Activated CD4-positive, alpha-beta T cell treated with anti-CD3 and anti-CD28 coated beads, Interleukin-2, amount 50 U/mL, for 16 hours (primary cell): ENCODE results near the gene PHF21A.
"Not testable (repeated sequence)": the region's sequence is repeated elsewhere in the genome, so short reads cannot be mapped to it uniquely, and the experiment has no call there.

Source experiments
- DNase-seq: peaks from one replicate; pipeline ENCODE4 v3.0.0-alpha.2; 2020

The PHF21A gene

DNA sequence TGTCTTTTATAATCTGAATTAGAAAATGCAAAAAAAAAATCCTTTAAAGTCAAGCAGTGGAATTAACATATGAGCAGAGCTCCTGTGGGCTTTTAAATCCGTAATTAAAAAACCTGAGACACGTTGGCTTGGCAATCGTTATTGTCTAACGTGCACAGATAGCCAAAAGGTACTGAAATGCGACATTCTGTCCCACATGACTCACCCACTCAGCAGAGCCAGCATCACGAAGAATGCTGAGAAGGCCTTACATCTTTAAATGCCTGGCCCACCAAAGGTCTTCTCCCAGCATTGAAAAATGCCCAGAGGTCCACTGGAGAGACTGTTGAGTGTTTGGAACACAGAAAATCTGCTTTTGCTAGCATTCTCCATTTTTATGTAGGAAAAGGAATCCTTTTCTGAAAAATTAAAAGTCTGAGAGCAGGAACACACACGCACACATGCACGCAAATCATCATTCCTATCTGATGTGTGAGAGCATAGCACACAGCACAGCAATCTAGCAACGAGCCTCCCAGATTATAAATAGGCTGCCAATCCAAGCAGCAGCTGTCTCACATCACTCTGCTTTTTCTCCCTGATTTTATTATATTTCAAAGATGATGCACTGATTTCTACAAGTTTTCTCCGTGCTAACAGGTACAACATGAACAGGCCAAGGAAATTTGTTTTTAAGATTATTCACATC, 94.5 kb downstream of the PHF21A start:
- DNase-seq = no peak

DNA sequence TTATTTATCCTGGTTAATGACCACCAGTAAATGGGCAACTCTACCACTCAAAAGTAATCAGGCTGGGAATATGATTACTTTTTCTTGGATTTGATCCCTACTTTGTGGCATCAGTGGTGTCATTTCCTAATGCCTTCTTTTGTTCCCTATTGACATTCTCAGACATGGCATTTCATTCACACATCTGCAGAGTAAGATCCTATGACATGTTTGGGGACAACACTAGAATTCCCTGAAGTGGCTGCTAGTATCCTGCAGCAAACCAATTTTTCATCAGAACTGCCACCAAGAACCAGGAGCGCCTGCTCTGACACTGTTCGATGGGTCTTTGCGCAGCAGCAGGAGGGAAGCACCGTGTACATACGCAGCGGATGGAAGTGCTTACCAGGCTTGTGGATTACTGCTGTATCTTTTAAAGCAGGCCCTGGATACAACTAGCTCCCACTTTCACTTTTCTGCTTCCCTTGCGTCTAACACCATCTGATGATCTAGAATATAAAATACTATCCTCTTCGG, 101.1 kb downstream of the PHF21A start:
- no peak for DNase-seq

DNA sequence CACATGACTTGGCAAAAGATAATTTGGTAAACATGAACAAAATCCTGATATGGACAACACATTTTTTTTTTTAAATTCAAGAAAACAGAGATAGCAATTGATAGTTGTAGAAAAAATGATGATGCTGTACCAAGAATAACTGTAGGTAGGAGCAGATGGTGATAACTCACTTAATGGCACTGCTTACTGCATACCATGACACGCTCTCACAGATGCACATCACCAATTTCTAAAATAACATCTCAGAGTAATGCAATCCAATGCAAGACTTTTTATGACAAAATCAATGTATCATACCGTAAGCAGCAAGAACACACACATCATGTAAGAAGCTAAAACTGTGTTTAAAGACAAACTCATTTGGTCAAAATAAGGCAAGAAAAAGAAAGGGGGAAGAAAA, 102.6 kb downstream of the PHF21A start:
- DNase-seq = no peak

DNA sequence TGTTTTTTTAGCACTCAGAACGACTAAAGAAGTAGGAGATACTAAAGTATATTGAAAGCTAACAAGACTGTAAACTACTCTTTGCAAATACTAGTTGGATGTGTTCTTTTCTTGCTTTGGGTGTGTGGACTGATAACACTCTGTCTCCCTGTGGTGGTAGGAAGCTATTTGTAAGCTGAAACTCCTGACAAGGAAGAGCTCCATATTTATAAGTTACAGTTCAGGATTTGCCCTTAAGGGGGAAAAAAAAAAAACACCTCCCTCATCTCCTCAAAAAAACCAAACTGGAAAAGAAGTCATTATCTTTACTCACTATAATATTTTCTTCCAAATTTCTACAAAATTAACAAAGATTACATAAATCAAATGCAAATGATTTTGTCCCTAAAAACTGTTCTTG, 103.9 kb downstream of the PHF21A start:
- DNase-seq = no peak

DNA sequence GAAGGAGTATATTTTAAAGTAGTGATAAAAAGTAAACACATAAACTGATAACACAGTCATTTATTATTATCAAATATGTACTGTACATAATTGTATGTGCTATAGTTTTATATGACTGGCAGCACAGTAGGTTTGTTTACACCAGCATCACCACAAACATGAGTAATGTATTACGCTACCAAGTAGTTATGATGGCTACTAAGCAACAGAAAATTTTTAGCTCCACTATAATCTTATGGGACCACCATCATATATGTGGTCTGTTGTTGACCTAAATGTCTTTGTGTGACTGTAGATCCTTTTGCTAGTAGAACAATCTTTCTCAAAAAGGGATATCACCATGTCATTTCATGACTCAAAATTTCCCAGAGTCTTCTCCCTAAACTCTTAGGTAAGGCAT, 105.3 kb downstream of the PHF21A start:
- DNase-seq = no peak

DNA sequence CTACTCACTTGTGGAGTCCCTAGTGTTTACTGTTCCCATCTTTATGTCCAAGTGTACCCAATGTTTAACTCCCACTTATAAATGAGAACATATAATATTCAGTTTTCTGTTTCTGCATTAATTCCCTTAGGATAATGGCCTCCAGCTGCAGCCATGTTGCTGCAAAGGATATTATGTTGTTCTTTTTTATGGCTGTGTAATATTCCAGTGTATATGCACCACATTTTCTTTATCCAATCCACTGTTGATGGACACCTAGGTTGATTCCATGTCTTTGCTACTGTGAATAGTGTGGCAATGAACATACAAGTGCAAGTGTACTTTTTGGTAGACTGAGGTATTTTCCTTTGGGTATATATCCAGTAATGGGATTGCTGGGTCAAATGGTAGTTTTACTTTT, 107.1 kb downstream of the PHF21A start:
- not testable (repeated sequence) for DNase-seq

DNA sequence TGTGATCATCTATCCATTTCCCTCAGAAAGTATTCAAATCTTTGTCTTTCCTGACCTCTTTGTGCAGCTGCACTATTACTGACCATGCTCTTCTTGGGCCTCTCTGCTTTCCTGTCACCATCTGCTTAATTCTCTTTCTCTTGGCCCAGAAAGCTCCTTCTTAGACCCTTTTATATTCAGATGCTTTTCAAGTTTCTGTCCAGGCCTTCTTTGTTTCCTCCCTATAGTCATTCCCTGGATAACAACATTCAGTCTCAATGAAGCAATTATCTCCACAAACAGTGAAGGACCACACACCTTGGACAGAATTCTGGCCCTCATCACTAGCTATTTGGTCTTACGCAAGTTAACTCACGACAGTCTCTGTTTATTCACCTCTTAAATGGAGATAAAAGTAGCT, 109.1 kb downstream of the PHF21A start:
- DNase-seq = no peak

DNA sequence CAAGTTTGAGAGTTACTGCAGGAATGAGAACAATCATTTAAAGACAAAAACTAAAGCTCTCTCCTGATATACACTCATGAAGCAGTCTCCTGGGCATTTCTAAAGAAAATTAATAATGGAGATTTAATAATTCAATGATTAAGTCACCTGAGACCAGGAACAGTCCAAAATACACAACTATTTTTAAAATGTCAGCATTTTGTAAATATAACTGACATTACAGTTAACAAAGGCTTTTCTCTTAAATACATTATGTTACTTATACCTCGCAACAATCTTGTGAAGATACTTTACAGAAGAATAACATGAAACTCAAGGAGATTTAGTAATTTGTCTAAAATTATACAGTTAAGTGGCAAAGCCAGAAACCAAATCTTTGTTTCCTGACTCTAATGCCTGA, 111.2 kb downstream of the PHF21A start:
- DNase-seq = no peak

DNA sequence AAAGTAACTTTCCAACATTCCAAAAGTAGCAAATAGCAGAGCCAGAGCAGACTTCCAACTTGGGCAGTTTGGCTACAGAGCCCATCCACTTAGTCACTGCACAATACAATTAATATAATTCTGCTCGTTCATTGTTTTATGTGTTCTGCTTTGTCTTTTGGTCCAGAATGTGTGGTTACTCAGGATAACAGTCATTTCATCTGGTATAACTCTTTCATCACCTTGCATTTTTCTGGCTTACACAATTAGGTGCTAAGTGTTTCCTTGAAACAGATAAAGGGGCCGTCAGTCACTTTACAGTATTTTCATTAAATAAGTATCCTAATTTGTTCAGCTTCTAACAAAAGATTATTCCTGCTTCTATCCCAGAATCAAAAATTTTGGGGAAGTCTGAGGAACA, 111.6 kb downstream of the PHF21A start:
- no peak for DNase-seq

DNA sequence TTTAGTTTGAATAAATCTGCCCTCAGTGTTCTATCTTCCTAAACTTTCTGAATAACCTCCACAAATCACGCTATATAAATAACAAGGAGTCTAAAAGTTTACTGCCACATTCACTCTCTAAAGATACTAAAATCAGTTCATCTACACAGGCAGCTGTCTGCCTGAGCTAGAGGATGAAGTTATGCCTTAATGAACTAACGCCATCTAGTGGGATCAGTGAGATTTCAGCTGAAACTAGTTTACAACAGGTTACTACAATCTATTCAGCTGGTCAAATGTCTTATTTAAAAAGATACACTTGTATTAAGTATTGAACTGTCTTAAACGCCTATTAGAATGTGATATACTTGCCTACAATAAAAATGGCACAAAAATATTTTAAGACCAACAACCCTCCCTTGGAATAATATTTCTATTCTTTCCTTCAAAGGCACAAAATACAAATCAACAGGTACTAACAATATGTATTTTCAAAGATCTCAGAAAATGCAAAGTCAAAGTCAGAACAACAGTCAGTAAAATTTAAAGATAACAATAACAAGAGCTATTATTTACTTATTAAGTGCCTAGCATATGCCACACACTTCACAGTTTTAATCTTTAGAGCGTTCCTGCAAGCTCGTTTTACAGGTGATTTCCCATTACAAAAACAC, 114.7 kb downstream of the PHF21A start:
- DNase-seq = peak; percentile 63

DNA sequence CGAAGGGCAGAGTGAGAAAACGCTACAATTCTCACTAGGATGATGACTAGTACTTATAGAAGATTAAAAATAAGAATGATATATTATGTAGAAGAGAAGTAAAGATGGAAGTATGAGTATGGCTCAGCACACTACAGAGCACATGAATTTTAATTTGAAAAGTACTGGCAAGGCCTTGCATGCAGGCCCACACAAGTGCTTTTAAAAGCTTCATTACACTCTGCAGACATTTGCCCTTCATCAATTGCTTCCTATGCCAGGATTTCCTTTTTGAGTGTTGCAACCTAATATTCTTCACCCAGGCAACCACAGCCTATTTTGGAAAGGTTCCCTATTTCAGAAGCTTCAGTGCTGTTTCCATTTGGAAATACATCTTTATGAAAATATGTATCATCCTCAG, 117.7 kb downstream of the PHF21A start:
- no peak for DNase-seq

DNA sequence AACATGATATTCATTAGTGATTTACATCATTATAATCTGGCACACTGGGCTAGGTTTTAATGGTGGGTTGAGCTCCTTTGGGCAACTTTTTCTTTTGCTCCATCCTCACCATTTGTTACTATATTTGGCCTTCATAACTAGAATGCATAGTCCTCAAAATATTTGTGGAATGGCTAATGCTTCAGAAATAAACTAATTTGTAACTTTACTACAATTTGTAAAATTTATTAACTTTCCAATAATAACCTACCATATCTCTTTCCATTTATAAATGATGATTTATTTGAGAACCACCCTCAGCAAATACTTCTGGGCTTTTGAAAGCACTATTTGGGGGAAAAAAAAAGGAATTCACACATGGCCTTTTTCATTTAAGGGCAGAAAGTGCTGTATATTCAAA, 119.1 kb downstream of the PHF21A start:
- no peak for DNase-seq

DNA sequence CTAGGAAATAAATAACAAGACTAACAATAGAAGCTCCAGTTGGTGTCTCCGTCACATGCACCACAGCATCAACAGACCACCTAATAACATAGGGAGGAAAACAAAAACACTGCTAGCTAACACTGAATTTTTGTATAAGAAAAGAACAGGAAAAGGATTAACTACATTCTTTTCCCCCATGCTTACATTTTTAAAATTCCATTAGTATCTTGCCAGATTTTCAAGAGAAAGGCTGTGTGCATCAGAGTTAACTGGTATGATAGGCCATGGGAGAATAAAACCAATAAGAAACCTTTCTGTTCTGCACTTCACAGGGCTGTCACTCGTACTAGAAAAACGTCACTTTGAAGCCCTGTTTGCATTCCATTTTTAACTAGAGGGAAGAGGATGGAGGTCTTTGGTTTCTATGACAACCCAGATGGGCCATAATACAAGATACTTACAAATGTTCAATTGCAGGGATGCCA, 119.8 kb downstream of the PHF21A start:
- no peak for DNase-seq

DNA sequence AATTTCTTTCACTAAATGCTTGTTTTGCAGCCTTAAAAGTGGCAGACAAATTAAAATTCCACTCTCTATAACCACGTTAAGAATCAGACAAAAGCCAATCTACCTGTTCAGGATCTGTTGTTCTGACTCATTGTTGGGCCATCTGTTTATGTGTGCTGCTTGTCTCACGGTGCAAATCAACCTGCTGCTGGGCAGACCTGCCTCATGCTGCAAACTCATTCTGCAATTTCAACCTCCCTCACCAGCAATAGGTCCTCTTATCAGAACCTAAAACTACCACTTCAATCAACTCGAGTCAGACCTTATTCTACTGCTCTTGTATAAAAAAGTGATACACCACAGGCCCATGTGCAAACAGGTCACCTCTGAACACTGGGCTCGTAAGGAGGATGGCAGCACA, 123.7 kb downstream of the PHF21A start:
- no peak for DNase-seq

DNA sequence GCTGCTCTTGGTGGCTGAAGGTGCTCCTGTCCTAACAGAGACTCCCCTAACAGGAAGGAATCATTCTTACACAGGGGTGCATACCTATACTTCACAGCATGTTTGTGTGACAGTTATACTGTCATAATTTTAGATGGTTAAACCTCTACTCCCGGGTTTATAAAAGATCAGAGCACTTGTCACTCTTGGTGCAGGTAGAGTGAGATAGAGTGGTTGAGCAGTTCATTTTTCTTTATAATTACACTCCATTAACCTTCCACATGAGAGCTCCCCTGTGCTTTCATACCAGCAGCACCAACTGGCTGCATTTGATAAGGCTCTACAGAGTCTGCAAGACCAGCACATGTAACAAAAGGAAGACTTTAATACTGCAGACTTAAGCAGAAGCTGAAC, 125.9 kb downstream of the PHF21A start:
- DNase-seq = no peak

DNA sequence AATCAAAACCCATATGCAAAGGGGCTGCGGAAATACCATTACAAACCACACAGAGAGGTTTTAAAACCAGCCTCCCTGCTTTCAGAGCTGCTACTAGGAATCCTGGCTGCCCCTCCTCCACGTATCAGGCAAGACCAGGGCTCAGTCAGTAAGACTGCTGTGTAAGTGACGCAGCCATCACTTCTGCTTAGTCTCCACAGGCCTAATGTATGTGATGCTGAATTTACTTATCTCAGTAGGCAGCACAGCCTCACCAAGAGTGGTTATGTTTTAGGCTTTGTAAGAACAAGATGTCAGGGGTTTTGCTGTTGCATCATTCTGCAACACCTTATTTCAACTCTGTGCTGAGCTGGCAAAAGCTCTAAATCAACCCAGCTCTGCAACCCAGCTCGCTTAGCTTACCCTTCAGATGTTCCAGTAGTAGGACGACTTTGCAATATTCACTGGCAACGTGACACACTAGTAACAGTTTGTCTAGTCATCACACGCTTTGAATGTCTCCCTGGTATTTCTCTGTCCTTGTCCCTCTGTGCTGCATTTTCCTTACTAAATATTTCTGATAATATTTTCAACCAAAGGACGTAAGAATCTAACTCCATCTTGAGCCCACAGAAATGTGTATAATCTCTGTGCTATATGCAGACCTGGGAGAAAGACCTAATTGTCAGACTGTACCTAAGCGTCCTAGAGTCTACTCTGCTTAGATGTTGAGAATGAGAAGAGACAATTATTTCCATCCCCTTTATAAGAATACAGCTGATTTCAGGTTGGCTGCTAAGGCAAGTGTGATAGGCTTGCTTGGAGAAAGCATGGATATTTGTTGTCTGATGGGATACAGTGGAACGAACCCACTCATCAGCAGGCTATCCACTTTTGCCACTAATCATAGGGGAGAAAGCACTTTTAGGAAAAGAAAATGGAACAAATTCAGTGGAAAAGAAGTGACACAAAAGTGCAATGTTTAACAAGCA, 126.6 kb downstream of the PHF21A start:
- peak; percentile 6 for DNase-seq

DNA sequence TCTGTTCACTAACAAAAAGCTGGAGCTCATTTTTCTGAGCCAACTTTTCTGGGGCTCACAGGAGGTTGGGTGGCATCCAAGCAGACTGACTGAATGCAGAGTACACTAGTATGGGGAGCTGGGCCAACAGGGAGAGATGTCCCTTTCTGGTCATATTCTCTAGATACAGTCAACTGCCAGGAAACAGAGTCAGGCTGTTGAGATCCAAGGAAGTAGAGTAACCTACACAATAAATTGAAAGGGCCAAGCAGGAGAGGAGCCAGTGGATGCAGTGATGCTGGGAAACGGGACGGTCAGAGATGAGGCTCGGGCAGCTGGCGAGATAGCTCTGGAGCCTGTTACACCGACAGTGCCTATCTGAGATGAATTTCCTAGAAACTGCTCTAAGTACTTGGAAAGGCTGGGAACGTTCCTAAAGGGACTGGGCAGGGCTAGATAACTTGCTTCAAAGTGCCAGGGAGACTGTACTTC, 127.7 kb downstream of the PHF21A start:
- no peak for DNase-seq

DNA sequence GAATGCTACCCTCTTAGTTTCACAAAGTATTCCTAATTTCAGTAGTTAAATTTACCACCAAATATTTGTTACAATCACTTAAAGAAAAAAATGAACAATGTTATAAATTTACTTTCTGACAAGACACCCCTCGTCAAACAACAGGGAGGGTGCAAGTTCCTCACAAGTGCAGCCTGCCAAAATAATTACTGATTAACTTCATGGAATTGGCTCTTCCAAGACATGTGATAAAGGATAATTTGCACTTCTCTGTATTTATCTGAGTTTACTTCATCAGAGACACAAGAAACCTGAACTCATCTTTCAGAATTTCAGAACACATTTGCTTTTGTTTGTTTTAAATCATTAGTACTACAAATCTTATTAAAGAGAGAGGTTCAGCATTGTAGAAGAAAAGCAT, 132.3 kb downstream of the PHF21A start:
- no peak for DNase-seq

DNA sequence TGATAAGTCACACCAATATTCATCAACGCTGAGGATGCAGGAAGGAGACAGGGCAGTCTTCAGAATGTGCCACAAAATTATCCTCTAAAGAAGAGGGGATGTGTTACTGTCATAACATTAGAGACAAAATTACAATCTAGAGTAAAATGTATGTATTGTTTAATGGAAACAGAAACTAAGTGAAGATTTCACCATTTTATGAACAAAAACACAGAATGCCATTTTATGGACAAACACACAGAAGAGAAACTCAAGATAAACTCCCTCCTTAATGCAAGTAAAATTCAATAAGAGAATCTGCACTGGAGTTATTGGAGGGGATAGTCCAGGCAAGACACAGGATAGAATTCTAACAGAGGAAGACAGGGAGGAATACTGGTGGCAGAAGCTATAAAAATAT, 136.0 kb downstream of the PHF21A start:
- no peak for DNase-seq

DNA sequence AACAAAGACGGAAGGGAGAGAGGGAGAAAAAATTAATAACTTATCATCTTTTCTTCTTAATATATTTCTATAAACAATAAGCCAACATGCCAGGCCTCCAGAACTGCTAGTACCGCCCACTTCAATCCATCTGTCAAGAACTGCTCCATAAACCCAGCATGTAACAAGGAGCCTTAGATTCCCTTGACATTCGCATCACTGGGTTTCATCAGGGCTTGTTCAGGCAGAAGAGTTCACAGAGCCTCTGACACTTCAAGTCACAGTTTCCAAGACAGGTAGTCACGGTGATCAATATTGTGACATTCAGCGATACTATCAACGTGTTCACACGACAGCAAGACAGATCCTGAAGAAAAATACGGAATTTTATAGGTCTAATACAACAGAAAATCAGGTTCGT, 137.1 kb downstream of the PHF21A start:
- DNase-seq = no peak

DNA sequence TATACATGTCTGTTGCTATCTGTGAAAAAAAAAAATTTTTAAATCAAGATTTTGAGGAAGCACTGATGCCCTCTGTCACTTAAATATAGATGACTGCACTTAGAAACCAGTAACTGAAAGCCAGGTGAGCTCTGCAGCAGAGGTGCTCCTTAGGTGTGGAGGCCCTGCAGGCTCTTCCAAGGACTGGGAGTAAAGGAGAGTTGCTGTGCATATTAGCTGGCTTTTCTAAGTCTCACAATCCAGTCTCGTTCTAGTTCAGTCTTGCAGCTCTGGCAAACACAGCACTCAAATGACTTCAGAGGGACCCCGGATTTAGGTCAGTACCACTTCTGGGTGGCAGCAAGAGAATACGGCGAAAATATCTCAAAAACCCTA, 137.8 kb downstream of the PHF21A start:
- DNase-seq = no peak

DNA sequence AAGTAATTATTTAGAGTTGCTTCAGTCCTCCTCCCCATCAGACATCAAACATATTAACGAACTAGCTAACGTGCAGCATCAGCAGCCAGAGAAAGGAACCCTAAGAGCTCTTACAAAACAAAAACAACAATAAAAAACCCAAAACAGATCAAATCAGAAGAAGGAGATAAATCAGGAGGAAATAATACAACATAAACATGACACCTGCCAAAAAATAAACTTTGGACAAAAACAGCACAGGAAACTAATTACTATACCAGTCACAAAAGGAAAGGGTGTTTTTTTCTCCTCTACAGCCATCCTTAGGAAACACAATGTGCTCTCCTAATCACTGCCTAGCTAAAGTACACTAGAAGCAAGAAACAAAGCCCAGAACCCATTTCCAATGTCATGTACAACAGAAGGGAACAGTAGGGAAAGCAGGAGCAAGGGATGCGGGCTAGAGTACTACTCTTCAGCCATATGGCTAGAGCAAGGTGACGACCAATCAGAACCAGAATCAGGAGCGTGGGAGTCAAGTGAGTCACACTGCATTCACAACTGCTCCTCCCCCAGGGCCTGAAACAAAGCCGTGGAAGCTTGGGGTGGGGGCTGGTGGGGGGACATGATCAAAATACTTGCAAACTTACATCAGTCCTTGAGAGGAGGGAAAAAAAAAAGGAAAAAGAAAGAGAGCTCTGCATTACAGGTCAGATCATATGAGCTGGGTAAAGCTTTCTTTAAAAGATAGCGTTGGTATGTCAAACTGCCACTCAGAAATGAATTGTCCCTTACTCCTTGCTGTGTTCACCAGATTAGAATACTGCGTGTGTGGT, 138.4 kb downstream of the PHF21A start:
- peak; percentile 26 for DNase-seq
